Skeletal muscle tissue (tissue), 4 donors: ENCODE results near the gene KRTAP5-5. TPM values are rescaled to one million over a fixed set of nuclear protein-coding genes. Genes with fewer than 3 reads are reported as not detected.
"Not testable (repeated sequence)": the region's sequence is repeated elsewhere in the genome, so short reads cannot be mapped to it uniquely, and the experiment has no call there.

Source experiments
- H3K27ac ChIP-seq: one replicate; pipeline ENCODE4 v1.7.0; 2013; ENCODE audit warnings: mild to moderate bottlenecking, low read depth, low read length, inconsistent platforms
- H3K27me3 ChIP-seq, 3 donors: one replicate each; pipeline ENCODE4 v1.7.0; 2013; ENCODE audit warnings: low read length in 3 of 3; ENCODE audit not compliant: control insufficient read depth in 3 of 3, insufficient read depth in 3 of 3
- H3K36me3 ChIP-seq, 3 donors: one replicate each; pipeline ENCODE4 v1.7.0; 2013; ENCODE audit warnings: low read length in 3 of 3; ENCODE audit not compliant: control insufficient read depth in 3 of 3, insufficient read depth in 3 of 3
- H3K4me1 ChIP-seq, 3 donors: one replicate each; pipeline ENCODE4 v1.7.0; 2013; ENCODE audit warnings: low read length in 3 of 3, mild to moderate bottlenecking in 3 of 3; ENCODE audit not compliant: control insufficient read depth in 3 of 3, insufficient read depth in 3 of 3
- H3K4me3 ChIP-seq, 3 donors: one replicate each; pipeline ENCODE4 v1.7.0; 2013; ENCODE audit warnings: low read length in 3 of 3
- H3K9ac ChIP-seq, 3 donors: one replicate each; pipeline ENCODE4 v1.7.0; 2013; ENCODE audit warnings: low read length in 3 of 3, mild to moderate bottlenecking in 3 of 3, moderate library complexity in 2 of 3, low read depth in 1 of 3
- H3K9me3 ChIP-seq, 3 donors: one replicate each; pipeline ENCODE4 v1.7.0; 2013; ENCODE audit warnings: low read length in 3 of 3; ENCODE audit not compliant: control insufficient read depth in 3 of 3
- total RNA-seq: library from RNA; depleted of rRNA; stranded (reverse); fragments of >200 nt; gene quantifications from one replicate; pipeline ENCODE4 v1.2.3, GENCODE V29; 2014
- donor health status: Osteomylitis.

Gene KRTAP5-5
- total RNA-seq, 1 donor from 2014 or later: not detected

DNA sequence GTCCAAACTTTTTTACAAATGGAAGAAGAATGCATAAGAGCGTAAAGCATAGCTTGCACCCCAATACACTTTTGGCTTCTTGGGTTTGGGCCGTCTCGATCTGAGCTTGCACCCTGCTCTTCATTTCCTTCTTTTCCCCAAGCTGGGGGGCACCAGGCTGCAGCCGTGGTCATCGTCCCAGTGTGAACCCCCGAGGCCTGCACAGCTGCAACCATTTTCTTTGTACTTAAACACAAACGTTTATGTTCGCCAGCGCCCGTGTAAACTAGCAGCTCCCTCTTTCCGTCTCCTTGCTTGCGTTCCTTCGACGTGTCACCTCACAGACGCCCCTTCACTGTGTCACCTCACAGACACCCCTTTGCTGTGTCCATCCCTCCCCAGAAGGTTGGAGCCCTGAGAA, 10.1 kb downstream of the KRTAP5-5 start:
- peak overlapping the region in 1 of 3 donors; percentile 16 for H3K9ac ChIP-seq
- H3K36me3 ChIP-seq: no peaks in the 10 kb centered on the region
- H3K27ac ChIP-seq: no peak overlapping the region
- peaks cover 14 to 26% (median 22%) of the 10 kb centered on the region in 3 donors for H3K27me3 ChIP-seq
- H3K4me1 ChIP-seq: peaks cover 0 to 9% (median 0%) of the 10 kb centered on the region in 3 donors
- no peak overlapping the region for H3K4me3 ChIP-seq
- no peaks in the 10 kb centered on the region for H3K9me3 ChIP-seq

DNA sequence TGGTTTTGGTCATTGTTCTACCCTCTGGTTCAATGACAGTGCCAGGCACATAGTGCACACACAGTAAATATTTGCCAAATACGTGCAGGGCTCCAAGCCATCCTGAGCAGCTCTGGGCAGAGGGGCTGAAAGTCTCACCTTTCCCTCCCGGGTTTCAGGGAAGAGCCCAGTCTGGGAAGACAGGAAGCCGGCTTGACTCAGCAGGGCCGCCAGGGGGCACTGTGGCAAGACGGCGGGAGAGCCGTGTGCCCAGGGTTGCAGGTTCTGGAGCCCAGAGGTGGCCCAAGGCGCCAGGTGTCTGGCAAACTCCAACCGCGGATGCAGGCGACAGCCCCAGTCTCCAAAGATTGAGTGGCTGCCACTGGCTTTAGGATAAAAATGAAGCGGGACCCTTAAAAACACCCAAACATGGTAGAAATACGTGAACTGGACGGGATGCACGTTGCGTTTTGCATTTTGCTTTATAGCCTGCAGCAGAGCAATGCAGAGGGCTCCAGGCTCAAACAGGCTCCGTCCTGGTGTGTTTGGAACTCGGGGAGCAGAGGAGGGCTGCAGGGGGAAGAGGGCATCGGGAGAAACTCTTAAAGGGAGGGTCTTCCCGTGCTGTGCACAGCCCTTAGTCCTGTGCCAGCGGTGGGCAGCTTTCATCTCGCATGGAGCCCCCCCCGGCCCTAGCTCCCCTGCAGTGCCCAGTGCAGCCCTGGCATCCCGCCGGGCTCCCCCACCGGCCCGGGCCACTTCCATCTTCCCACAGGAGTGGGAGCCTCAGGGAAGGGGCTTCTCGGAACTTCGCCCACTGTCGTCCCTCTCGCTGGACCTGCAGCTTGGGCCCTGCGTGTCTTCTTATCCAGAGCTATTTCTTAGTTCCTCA, 10.7 kb downstream of the KRTAP5-5 start:
- peak overlapping the region in 1 of 3 donors; percentile 16 for H3K9ac ChIP-seq
- H3K27ac ChIP-seq: no peak overlapping the region
- no peaks in the 10 kb centered on the region for H3K9me3 ChIP-seq
- peaks cover 14 to 27% (median 23%) of the 10 kb centered on the region in 3 donors for H3K27me3 ChIP-seq
- H3K36me3 ChIP-seq: no peaks in the 10 kb centered on the region
- H3K4me3 ChIP-seq: no peak overlapping the region
- H3K4me1 ChIP-seq: peaks cover 0 to 9% (median 0%) of the 10 kb centered on the region in 3 donors

DNA sequence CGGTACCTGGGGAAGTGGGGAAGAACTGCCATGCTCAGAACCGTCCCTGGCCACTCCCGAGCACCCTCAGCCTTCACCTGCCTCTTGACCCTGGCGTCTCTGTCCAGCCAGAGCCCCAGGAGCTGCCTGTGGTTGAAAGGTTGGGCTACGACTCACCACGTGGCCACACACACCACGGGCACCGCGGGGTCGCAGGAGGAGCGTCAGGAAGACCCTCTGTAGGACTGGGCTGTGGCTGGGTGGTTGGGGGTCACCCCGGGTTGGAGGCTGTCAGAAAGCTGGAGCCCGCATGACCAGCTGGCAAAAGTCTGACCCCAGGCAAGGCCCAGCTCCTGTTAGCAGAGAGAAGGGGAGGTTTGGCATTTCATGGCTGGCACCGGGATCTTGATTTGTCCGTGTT, 11.5 kb downstream of the KRTAP5-5 start:
- H3K36me3 ChIP-seq: no peaks in the 10 kb centered on the region
- H3K27me3 ChIP-seq: peaks cover 14 to 29% (median 19%) of the 10 kb centered on the region in 3 donors
- no peak overlapping the region for H3K4me3 ChIP-seq
- peaks cover 0 to 9% (median 0%) of the 10 kb centered on the region in 3 donors for H3K4me1 ChIP-seq
- H3K9ac ChIP-seq: no peak overlapping the region
- no peaks in the 10 kb centered on the region for H3K9me3 ChIP-seq
- H3K27ac ChIP-seq: no peak overlapping the region

DNA sequence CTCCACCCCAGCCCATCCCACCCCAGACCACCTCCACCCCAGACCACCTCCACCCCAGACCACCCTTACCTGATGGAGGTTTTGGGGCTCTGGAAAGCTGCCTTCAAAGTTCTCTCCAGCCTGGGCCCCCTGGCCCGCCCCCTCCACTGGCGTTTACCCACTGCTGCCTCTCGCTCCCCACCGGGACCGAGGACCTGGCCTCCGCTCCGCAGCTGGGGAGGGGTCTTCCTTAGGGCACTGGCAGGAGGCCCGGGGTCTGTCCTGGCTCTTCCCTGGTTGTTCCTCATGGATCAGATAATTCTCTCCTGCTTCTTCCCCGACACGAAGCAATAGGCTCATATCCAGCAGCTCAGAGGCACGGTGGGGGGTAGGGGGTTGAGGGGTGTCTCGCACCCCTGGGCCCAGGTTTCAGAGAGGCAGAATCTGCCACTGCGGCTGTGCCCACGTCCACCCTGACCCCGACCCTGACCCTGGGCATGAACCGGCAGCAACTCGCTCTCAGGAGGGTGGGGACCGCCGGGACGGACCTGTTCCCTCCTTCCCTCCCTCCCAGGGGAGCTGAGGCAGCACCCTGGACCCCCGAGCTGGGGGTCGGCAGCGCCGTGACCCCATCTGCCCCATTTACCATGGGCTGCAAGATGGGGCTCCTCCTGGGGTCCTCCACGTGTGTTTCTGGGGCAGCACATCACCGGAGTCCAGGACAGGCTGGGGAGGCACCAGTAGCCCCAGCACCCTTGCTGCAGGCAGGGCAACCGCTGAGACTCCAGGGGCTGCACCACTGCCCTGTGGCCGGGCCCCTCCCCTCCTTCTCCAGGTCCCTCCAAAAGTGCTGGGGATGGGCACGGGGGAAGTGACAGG, 12.9 kb downstream of the KRTAP5-5 start:
- Histone ChIP-seq H3K36me3 (no peaks in the 10 kb centered on the region), H3K9me3 (no peaks in the 10 kb centered on the region), H3K9ac (no peak overlapping the region), H3K4me1 (peaks cover 0 to 9% (median 0%) of the 10 kb centered on the region in 3 donors), H3K27me3 (peaks cover 14 to 26% (median 17%) of the 10 kb centered on the region in 3 donors), H3K4me3 (no peak overlapping the region), H3K27ac (no peak overlapping the region)

DNA sequence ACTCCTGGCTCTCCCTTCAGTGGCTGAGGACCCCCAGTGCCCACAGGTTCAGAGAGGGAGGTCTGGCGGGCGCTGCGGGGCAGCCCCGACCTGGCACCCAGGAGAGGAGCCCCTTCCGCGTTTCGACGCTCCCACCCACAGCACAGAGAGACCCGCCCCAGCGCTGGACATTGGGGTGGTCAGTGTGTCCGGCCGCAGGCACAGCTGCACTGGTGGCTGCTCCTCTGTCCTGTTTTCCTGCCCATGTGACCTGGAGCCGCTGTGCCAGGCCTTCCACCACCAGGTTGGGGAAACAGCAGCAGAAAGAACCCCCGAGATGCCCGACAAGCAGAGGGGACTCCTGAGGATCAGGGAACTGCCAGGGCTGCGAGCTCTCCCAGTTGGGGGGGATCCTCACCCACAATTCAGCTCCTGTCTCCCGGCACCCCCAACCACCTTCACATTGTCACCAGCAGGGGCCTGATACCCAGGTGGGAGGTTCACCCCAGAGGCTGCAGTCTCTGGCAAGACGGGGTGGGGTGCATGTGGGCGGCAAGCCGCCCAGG, 13.6 kb downstream of the KRTAP5-5 start:
- peaks cover 0 to 9% (median 0%) of the 10 kb centered on the region in 3 donors for H3K4me1 ChIP-seq
- no peaks in the 10 kb centered on the region for H3K9me3 ChIP-seq
- H3K4me3 ChIP-seq: no peak overlapping the region
- H3K9ac ChIP-seq: no peak overlapping the region
- no peak overlapping the region for H3K27ac ChIP-seq
- no peaks in the 10 kb centered on the region for H3K36me3 ChIP-seq
- H3K27me3 ChIP-seq: peaks cover 14 to 28% (median 17%) of the 10 kb centered on the region in 3 donors

DNA sequence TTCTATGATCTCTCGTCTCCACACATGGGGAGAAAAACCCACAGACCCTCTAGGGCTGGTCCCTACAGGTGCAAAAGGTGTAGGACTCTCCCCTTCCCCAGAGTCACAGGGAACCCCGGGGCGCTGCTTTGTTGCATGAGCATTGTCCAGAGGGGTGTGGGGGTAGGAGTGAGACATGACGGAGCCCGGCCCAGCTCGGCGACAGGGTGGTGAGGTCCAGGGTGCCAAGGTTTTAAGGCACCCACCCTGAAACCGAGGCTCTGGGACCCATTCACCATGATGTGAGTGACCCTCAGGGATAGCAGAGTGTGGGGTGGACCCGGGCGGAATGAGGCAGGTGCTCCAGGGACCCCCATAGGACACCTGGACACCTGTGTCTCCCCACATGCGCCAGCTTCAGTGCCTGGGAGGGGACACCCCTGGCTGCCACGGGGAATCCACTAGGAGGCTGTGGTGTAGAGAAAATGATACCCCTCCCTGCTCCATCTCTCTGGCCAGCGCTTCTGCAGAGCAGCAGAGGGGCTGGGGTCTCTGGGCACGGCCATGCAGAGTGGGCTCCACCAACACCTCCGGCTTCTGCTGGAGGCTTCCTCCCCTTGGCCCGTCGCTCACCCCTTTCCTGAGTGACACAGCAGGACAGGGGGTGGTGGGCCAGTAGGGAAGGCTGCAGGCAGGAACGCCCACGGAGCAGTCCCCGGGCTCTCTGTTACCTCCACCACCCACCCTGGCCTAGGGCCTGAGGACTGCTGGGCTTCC, 15.2 kb downstream of the KRTAP5-5 start:
- Histone ChIP-seq H3K36me3 (no peaks in the 10 kb centered on the region), H3K27ac (no peak overlapping the region), H3K9ac (no peak overlapping the region), H3K27me3 (peaks cover 7 to 27% (median 9%) of the 10 kb centered on the region in 3 donors), H3K9me3 (no peaks in the 10 kb centered on the region), H3K4me1 (peaks cover 0 to 5% (median 0%) of the 10 kb centered on the region in 3 donors), H3K4me3 (no peak overlapping the region)

DNA sequence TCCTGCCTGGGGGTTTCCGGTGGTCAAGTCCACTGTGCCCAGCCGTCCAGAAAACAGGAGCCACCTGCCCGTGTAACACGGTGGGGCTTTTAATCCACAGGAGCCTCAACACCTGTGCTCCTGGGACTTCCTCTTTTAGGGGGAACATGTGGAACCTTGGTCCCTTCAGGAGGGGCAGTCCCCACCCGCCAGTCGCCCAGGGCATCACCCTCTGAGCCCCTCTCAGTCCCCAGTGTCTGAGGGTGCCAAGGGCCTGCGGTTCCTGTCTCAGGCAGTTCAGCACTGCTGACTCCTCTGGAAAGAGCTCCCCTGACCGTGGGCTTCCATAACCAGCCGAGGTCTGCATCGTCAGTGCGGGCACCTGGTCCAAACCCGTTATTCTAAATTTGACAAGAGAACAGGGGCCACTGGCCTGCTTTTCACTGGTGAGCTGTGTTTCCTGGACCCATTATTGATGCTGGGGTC, 15.8 kb downstream of the KRTAP5-5 start:
- no peaks in the 10 kb centered on the region for H3K4me1 ChIP-seq
- H3K9me3 ChIP-seq: no peaks in the 10 kb centered on the region
- H3K27me3 ChIP-seq: peaks cover 1 to 21% (median 6%) of the 10 kb centered on the region in 3 donors
- no peak overlapping the region for H3K27ac ChIP-seq
- no peaks in the 10 kb centered on the region for H3K36me3 ChIP-seq
- no peak overlapping the region for H3K4me3 ChIP-seq
- no peak overlapping the region for H3K9ac ChIP-seq

DNA sequence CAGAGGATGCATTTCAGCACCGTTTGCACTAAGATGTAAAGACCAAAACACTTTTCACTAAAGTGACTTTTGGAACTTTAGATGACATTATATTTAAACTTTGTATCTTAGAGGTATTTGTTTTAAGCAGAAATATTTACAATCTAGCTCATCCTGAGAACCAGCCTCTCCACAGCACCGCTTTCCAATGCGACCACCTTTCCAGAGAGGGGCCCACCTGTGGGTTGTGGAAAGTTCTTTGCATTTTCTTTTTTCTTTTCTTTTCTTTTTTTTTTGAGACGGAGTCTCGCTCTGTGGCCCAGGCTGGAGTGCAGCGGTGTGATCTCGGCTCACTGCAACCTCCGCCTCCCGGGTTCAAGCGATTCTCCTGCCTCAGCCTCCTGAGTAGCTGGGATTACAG, 17.0 kb downstream of the KRTAP5-5 start:
- H3K4me3 ChIP-seq, H3K4me1 ChIP-seq, H3K27ac ChIP-seq, H3K9me3 ChIP-seq, H3K9ac ChIP-seq, H3K36me3 ChIP-seq: not testable (repeated sequence)
- H3K27me3 ChIP-seq: peaks cover 0 to 16% (median 6%) of the 10 kb centered on the region in 3 donors

DNA sequence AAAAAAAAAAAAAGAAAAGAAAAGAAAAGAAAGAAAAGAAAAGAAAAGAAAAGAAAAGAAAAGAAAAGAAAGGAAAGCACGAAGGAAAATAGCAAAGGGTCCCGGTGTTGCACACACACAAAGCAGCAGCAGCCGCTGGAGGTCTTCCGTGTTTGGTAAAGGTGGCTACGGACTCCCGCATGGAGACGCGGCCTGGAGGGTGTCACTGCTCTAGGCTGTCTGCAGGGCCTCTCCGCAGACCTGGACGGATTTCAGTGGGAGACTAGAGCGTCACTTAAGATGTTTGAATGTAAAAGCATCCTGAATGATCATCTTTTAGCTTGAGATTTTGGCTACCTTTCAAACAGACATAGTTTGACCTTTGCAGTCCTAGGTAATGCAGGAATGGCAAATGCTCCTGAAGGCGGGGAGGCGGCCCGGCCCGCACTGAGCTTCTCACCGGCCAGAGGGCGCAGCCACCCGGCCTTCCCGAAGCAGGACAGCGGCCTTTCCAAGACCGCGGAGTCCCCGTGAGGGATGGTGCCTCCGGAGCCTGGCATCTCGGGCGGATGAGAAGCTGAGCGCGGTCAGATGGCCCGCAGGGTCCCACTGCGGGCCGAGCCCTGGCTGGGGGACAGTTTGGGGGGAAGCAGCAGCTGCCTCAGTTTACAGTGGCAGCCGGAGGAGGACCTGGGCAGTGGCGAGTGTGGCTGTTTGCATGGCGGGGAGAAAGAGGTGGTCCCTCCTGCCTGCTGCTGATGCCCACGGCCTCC, 18.5 kb downstream of the KRTAP5-5 start:
- H3K9ac ChIP-seq: no peak overlapping the region
- peaks cover 0 to 3% (median 0%) of the 10 kb centered on the region in 3 donors for H3K4me1 ChIP-seq
- no peaks in the 10 kb centered on the region for H3K36me3 ChIP-seq

More for the DNA sequence above, 18.5 kb downstream of the KRTAP5-5 start:
- Histone ChIP-seq H3K9me3 (no peaks in the 10 kb centered on the region), H3K27ac (no peak overlapping the region), H3K27me3 (peaks cover 0 to 16% (median 5%) of the 10 kb centered on the region in 3 donors), H3K4me3 (no peak overlapping the region)
